ENCODE results near the gene TSHZ3.

TSHZ3 gene

DNA sequence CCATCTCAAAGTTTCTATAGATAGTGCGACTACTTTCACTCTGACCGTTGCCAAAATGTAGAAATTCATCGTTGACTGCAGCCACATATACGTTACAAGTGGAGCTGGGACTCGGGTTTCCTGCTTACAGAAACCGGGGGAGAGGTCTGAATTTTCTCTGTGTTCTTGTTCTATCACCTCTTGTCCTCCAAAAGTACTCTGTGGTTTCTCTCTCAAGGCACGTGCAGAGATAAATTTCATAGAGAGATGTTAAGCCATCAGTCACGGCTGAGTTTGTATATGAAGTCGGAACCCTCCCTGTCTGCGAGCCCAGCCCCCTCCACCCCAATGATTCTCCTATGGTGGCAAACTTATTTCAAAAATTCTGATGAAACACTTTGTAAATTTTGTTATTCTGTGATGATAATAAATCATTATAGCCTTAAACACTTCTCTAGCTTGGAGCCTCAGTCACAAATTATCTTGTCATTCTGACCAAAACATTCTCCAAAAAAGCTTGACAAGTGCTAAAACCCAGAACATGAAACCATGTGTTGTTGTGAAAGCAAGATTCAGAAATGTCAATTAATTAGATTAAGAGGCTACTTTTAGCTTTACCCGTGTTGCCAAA lies 87.5 kb downstream of the TSHZ3 start:
- Histone ChIP-seq H3K9me3 (ENCODE audit: control insufficient read depth, insufficient read depth, low read length) (no peaks in the 10 kb centered on the region), H3K9ac (ENCODE audit: low read depth, low read length) (no peak overlapping the region), H3K4me3 (ENCODE audit: low read depth, low read length) (no peak overlapping the region), H3K27me3 (ENCODE audit: control insufficient read depth, insufficient read depth, low read length) (no peaks in the 10 kb centered on the region), H3K36me3 (ENCODE audit: control insufficient read depth, insufficient read depth, low read length) (no peaks in the 10 kb centered on the region), H3K4me1 (ENCODE audit: control insufficient read depth, insufficient read depth, low read length) (no peaks in the 10 kb centered on the region)

GRCh38 chr19:31261019-31261602 lies 88.1 kb downstream of the TSHZ3 start:
- H3K9me3 ChIP-seq (ENCODE audit: control insufficient read depth, insufficient read depth, low read length) = no peaks in the 10 kb centered on the region
- no peak overlapping the region for H3K4me3 ChIP-seq (ENCODE audit: low read depth, low read length)
- no peak overlapping the region for H3K9ac ChIP-seq (ENCODE audit: low read depth, low read length)
- no peaks in the 10 kb centered on the region for H3K4me1 ChIP-seq (ENCODE audit: control insufficient read depth, insufficient read depth, low read length)
- no peaks in the 10 kb centered on the region for H3K27me3 ChIP-seq (ENCODE audit: control insufficient read depth, insufficient read depth, low read length)
- H3K36me3 ChIP-seq (ENCODE audit: control insufficient read depth, insufficient read depth, low read length) = no peaks in the 10 kb centered on the region

DNA sequence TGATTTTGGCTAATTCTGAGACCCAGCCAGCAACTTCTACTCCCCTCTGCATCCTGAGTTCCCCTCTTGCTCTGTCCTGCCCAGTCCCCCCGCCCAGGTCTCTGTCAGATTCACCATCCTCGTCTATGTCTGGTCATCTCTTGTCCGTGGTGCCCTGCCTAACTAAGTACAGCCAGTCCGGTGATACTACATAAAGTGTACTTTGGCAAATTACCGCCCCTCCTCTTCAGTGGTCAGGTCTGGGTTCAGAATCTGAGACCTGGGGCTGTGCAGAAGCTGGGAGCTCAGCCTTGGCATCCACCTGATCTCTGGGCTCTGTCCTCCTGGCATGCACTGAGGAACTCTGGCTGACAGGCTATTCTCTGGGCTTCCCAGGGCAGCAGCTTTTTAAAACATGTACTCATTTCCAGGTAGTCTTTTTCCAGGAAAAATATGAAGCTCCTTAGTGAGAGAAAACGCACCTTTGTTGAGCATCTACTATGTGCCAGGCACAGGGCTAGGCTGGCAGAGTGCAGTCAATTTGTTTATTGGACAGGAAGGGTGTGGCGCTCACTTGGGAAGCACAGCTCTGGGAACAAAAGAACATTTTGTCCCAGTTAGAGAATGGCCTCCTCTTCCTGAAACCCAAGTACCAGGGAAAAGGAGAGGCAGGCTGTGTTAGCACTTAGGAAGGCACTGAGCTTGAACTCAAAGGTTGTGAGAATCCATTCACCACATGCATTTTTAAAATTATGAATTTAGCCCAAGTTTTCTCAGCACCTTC lies 88.9 kb downstream of the TSHZ3 start:
- Histone ChIP-seq H3K27me3 (ENCODE audit: control insufficient read depth, insufficient read depth, low read length) (no peaks in the 10 kb centered on the region), H3K9me3 (ENCODE audit: control insufficient read depth, insufficient read depth, low read length) (no peaks in the 10 kb centered on the region), H3K4me1 (ENCODE audit: control insufficient read depth, insufficient read depth, low read length) (no peaks in the 10 kb centered on the region), H3K4me3 (ENCODE audit: low read depth, low read length) (no peak overlapping the region), H3K9ac (ENCODE audit: low read depth, low read length) (no peak overlapping the region), H3K36me3 (ENCODE audit: control insufficient read depth, insufficient read depth, low read length) (no peaks in the 10 kb centered on the region)

- Histone ChIP-seq H3K9ac (ENCODE audit: low read depth, low read length) (no peak overlapping the region), H3K36me3 (ENCODE audit: control insufficient read depth, insufficient read depth, low read length) (no peaks in the 10 kb centered on the region), H3K27me3 (ENCODE audit: control insufficient read depth, insufficient read depth, low read length) (no peaks in the 10 kb centered on the region), H3K4me3 (ENCODE audit: low read depth, low read length) (no peak overlapping the region), H3K4me1 (ENCODE audit: control insufficient read depth, insufficient read depth, low read length) (no peaks in the 10 kb centered on the region), H3K9me3 (ENCODE audit: control insufficient read depth, insufficient read depth, low read length) (no peaks in the 10 kb centered on the region)
Measured at GRCh38 chr19:31258211-31259052, 90.8 kb downstream of the TSHZ3 start.

GRCh38 chr19:31257426-31258130 lies 91.7 kb downstream of the TSHZ3 start:
- no peaks in the 10 kb centered on the region for H3K27me3 ChIP-seq (ENCODE audit: control insufficient read depth, insufficient read depth, low read length)
- no peaks in the 10 kb centered on the region for H3K36me3 ChIP-seq (ENCODE audit: control insufficient read depth, insufficient read depth, low read length)
- H3K9me3 ChIP-seq (ENCODE audit: control insufficient read depth, insufficient read depth, low read length) = no peaks in the 10 kb centered on the region
- H3K4me1 ChIP-seq (ENCODE audit: control insufficient read depth, insufficient read depth, low read length) = no peaks in the 10 kb centered on the region
- H3K9ac ChIP-seq (ENCODE audit: low read depth, low read length) = no peak overlapping the region
- H3K4me3 ChIP-seq (ENCODE audit: low read depth, low read length) = no peak overlapping the region

GRCh38 chr19:31257025-31257424 lies 92.2 kb downstream of the TSHZ3 start:
- Histone ChIP-seq H3K27me3 (ENCODE audit: control insufficient read depth, insufficient read depth, low read length) (no peaks in the 10 kb centered on the region), H3K9me3 (ENCODE audit: control insufficient read depth, insufficient read depth, low read length) (no peaks in the 10 kb centered on the region), H3K4me3 (ENCODE audit: low read depth, low read length) (no peak overlapping the region), H3K9ac (ENCODE audit: low read depth, low read length) (no peak overlapping the region), H3K4me1 (ENCODE audit: control insufficient read depth, insufficient read depth, low read length) (no peaks in the 10 kb centered on the region), H3K36me3 (ENCODE audit: control insufficient read depth, insufficient read depth, low read length) (no peaks in the 10 kb centered on the region)

- H3K9me3 ChIP-seq (ENCODE audit: control insufficient read depth, insufficient read depth, low read length) = no peaks in the 10 kb centered on the region
- no peak overlapping the region for H3K9ac ChIP-seq (ENCODE audit: low read depth, low read length)
- no peak overlapping the region for H3K4me3 ChIP-seq (ENCODE audit: low read depth, low read length)
- H3K27me3 ChIP-seq (ENCODE audit: control insufficient read depth, insufficient read depth, low read length) = no peaks in the 10 kb centered on the region
- no peaks in the 10 kb centered on the region for H3K36me3 ChIP-seq (ENCODE audit: control insufficient read depth, insufficient read depth, low read length)
- H3K4me1 ChIP-seq (ENCODE audit: control insufficient read depth, insufficient read depth, low read length) = no peaks in the 10 kb centered on the region
Measured at GRCh38 chr19:31256593-31256960, 92.7 kb downstream of the TSHZ3 start.

DNA sequence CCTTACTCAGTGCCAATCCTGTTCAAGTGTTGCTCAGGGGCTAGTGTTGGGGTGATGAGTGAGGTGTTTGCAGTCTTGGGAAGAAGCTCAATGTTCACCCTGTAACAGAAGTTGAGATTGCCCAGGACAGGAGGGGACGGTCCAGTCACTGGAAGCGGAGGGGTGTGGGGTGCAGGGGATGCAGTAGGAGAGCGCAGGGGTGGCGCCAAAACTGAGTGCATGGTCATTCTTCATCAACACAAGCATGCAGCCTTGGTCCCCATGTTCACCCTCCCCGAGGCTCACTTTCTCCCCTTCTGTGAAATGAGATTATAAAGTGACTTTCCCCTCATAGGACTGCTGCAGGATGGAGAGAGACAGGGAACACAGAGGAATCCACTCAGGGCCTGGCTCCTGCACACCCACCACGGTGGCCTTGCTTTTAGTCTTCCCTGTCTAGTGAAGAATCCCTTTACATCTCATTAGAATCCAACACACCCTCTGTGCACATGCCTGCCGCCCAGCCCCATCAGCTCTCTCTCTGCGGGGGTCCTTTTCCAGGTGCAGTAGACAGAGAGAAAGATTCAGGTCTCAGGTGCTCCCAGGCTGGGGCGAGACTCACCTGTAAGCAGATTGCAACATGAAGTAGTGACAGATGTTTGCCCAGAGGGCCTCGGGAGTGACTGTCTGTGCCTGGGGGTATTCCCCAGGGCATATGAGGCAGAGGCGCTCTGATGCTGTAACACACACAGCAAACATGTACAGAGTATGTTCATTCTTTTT lies 93.2 kb downstream of the TSHZ3 start:
- H3K9ac ChIP-seq (ENCODE audit: low read depth, low read length) = no peak overlapping the region
- H3K4me3 ChIP-seq (ENCODE audit: low read depth, low read length) = no peak overlapping the region
- no peaks in the 10 kb centered on the region for H3K4me1 ChIP-seq (ENCODE audit: control insufficient read depth, insufficient read depth, low read length)
- H3K36me3 ChIP-seq (ENCODE audit: control insufficient read depth, insufficient read depth, low read length) = no peaks in the 10 kb centered on the region
- no peaks in the 10 kb centered on the region for H3K27me3 ChIP-seq (ENCODE audit: control insufficient read depth, insufficient read depth, low read length)
- H3K9me3 ChIP-seq (ENCODE audit: control insufficient read depth, insufficient read depth, low read length) = no peaks in the 10 kb centered on the region

GRCh38 chr19:31255174-31255799 lies 93.9 kb downstream of the TSHZ3 start:
- Histone ChIP-seq H3K9ac (ENCODE audit: low read depth, low read length) (no peak overlapping the region), H3K9me3 (ENCODE audit: control insufficient read depth, insufficient read depth, low read length) (no peaks in the 10 kb centered on the region), H3K36me3 (ENCODE audit: control insufficient read depth, insufficient read depth, low read length) (no peaks in the 10 kb centered on the region), H3K4me3 (ENCODE audit: low read depth, low read length) (no peak overlapping the region), H3K4me1 (ENCODE audit: control insufficient read depth, insufficient read depth, low read length) (no peaks in the 10 kb centered on the region), H3K27me3 (ENCODE audit: control insufficient read depth, insufficient read depth, low read length) (no peaks in the 10 kb centered on the region)

DNA sequence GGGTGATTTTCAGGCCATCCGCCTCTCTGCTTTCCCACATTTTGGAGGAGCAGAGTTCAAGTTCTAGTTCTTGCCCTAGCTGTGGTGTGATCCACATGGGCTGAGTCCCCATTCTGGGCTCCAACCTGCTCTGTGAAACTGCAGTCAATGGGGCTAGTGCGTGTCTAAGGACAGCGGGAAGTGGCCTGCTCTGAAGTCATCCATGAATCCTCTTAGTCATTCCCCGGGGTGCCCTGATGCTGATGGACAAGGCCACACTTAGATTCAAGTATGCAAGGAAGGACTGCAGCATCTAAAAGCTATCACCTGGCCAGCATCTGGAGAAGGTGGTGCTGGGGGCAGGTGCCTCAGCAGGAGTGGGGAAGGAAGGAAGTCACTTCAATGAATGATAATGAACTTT lies 94.6 kb downstream of the TSHZ3 start:
- Histone ChIP-seq H3K4me1 (ENCODE audit: control insufficient read depth, insufficient read depth, low read length) (no peaks in the 10 kb centered on the region), H3K9ac (ENCODE audit: low read depth, low read length) (no peak overlapping the region), H3K4me3 (ENCODE audit: low read depth, low read length) (no peak overlapping the region), H3K27me3 (ENCODE audit: control insufficient read depth, insufficient read depth, low read length) (no peaks in the 10 kb centered on the region), H3K36me3 (ENCODE audit: control insufficient read depth, insufficient read depth, low read length) (no peaks in the 10 kb centered on the region), H3K9me3 (ENCODE audit: control insufficient read depth, insufficient read depth, low read length) (no peaks in the 10 kb centered on the region)

Measured in iPS-15b (cell line).